B cell (primary cell): ENCODE results near the gene ZNF608.

Experiments used
- CTCF ChIP-seq: fragments of 200-600 bp; IDR thresholded peaks from one replicate; pipeline ENCODE4 v1.8.0; 2022; ENCODE audit warnings: antibody characterized with exemption, mild to moderate bottlenecking
- EZH2 ChIP-seq: IDR thresholded peaks from 2 replicates; pipeline ENCODE4 v1.6.1; 2012; ENCODE audit warnings: borderline replicate concordance, low read depth, mild to moderate bottlenecking, moderate library complexity, low read length; ENCODE audit not compliant: insufficient read depth, poor library complexity, severe bottlenecking

- TF ChIP-seq CTCF (no peak), EZH2 (no peak)
Observed at GRCh38 chr5:124725622-124726258, 20.7 kb downstream of the ZNF608 start.
